H1 (cell line): ENCODE data around the gene CUBN.
"Not testable (repeated sequence)": the region's sequence is repeated elsewhere in the genome, so short reads cannot be mapped to it uniquely, and the experiment has no call there.

Experiments used
- GTF2F1 ChIP-seq: IDR thresholded peaks from 2 replicates; pipeline ENCODE4 v1.6.1; 2012; ENCODE audit warnings: low read depth, low read length, improper control_type of control experiment, borderline replicate concordance
- NRF1 ChIP-seq: IDR thresholded peaks from 2 replicates; pipeline ENCODE4 v1.6.1; 2011; ENCODE audit warnings: mild to moderate bottlenecking, low read depth, low read length, improper control_type of control experiment
- POLR2AphosphoS5 ChIP-seq: IDR thresholded peaks from 2 replicates; pipeline ENCODE4 v1.6.1; 2011; ENCODE audit warnings: low read depth, low read length
- RAD21 ChIP-seq, 2 experiments: IDR thresholded peaks in 1 of 2; conservative IDR thresholded peaks in 1 of 2; 2 replicates each; pipeline ENCODE4 v1.6.1; 2011; ENCODE audit warnings: low read depth in 2 of 2, low read length in 2 of 2, improper control_type of control experiment in 1 of 2, inconsistent platforms in 1 of 2, mild to moderate bottlenecking in 1 of 2, moderate library complexity in 1 of 2
- TF ChIP-seq, protein P1 (sequence below): IDR thresholded peaks from 2 replicates; pipeline ENCODE4 v1.6.1; 2012; ENCODE audit warnings: inconsistent platforms
- TF ChIP-seq, protein P2 (sequence below): IDR thresholded peaks from 2 replicates; pipeline ENCODE4 v1.6.1; 2011; ENCODE audit warnings: low read length, improper control_type of control experiment
- TF ChIP-seq, protein P3 (sequence below), 3 experiments: IDR thresholded peaks; 1 replicate in 2 of 3; 2 replicates in 1 of 3; pipeline versions ENCODE4 v1.5.1 to v1.6.1; 2011; ENCODE audit warnings: low read length in 3 of 3, mild to moderate bottlenecking in 3 of 3, inconsistent platforms in 2 of 3, low read depth in 1 of 3, moderate library complexity in 1 of 3; ENCODE audit not compliant: insufficient read depth in 1 of 3; ENCODE audit errors: control extremely low read depth in 1 of 3

DNA sequence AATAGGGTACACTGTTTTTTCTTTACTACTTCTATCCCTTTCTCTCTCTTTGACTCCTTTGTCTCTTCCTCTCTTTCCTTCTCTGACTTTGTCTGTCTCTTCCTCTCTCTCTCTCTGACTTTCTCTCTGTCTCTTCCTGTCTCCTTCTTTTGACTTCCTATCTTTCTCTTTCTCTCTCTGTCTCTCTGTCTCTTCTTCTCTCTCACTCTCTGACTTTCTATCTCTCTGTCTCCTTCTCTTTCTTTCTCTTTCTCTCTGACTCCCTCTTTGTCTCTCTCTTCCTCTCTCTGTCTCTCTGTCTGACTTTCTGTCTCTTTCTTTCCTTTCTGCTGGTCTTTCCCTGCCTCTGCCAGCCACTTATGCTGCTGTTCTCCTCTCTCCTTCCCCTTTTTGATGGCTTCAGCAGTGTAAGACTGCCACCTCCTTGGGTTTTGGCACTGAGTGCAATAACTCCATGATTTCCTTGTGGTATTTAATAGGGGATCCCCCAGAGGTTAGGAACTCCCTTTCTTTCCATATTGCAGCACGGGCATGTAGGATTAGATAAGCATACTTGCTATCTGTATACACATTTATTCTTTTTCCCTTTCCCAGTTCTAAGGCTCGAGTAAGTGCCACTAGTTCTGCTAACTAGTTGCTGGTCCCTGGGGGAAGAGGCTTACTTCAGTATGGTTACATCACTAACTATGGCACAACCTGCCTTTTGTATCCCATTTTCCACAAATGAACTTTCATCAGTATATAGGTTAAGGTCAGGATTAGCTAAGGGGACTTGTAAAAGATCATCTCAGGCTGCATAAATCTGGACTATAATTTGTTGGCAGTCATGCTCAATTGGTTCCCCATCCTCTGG lies 116.3 kb downstream of the CUBN start:
- TF ChIP-seq, protein P1, sequence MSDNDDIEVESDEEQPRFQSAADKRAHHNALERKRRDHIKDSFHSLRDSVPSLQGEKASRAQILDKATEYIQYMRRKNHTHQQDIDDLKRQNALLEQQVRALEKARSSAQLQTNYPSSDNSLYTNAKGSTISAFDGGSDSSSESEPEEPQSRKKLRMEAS, result not testable (repeated sequence)
- TF ChIP-seq, protein P2, sequence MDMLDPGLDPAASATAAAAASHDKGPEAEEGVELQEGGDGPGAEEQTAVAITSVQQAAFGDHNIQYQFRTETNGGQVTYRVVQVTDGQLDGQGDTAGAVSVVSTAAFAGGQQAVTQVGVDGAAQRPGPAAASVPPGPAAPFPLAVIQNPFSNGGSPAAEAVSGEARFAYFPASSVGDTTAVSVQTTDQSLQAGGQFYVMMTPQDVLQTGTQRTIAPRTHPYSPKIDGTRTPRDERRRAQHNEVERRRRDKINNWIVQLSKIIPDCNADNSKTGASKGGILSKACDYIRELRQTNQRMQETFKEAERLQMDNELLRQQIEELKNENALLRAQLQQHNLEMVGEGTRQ, result not testable (repeated sequence)
- not testable (repeated sequence) for TF ChIP-seq GTF2F1; NRF1; RAD21 (IDR thresholded peaks at IDR 0.05 in 1 of 2, conservative IDR thresholded peaks at IDR 0.05 in 1 of 2; ENCODE audit: low read depth in 2 of 2, low read length in 2 of 2); POLR2AphosphoS5
- TF ChIP-seq, protein P3, sequence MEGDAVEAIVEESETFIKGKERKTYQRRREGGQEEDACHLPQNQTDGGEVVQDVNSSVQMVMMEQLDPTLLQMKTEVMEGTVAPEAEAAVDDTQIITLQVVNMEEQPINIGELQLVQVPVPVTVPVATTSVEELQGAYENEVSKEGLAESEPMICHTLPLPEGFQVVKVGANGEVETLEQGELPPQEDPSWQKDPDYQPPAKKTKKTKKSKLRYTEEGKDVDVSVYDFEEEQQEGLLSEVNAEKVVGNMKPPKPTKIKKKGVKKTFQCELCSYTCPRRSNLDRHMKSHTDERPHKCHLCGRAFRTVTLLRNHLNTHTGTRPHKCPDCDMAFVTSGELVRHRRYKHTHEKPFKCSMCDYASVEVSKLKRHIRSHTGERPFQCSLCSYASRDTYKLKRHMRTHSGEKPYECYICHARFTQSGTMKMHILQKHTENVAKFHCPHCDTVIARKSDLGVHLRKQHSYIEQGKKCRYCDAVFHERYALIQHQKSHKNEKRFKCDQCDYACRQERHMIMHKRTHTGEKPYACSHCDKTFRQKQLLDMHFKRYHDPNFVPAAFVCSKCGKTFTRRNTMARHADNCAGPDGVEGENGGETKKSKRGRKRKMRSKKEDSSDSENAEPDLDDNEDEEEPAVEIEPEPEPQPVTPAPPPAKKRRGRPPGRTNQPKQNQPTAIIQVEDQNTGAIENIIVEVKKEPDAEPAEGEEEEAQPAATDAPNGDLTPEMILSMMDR (IDR thresholded peaks at IDR 0.05; ENCODE audit: control extremely low read depth in 1 of 3, insufficient read depth in 1 of 3, low read depth in 1 of 3, low read length in 3 of 3), result not testable (repeated sequence)
